Progenitor cell of endocrine pancreas (in vitro differentiated cells): Measurements from ENCODE around the gene ETNK1. TPM values are rescaled to one million over a fixed set of nuclear protein-coding genes. Genes with fewer than 3 reads are reported as not detected.
"Not testable (repeated sequence)": the region's sequence is repeated elsewhere in the genome, so short reads cannot be mapped to it uniquely, and the experiment has no call there.

Experiments
- DNase-seq: peaks from one replicate; pipeline ENCODE4 v3.0.0; 2021; ENCODE audit warnings: low spot score; ENCODE audit not compliant: unreplicated experiment
- H3K27ac Mint-ChIP-seq: 2 replicates; pipeline ENCODE4 v1.8.0; 2021; ENCODE audit warnings: mild to moderate bottlenecking, moderate library complexity, mixed read lengths
- H3K27me3 Mint-ChIP-seq: 2 replicates; pipeline ENCODE4 v1.8.0; 2021; ENCODE audit warnings: mixed read lengths
- H3K36me3 Mint-ChIP-seq: 2 replicates; pipeline ENCODE4 v1.8.0; 2022; ENCODE audit warnings: mixed read lengths; ENCODE audit not compliant: insufficient read depth
- H3K4me1 Mint-ChIP-seq: 2 replicates; pipeline ENCODE4 v1.8.0; 2021; ENCODE audit warnings: low read depth, mixed read lengths
- H3K4me3 Mint-ChIP-seq: 2 replicates; pipeline ENCODE4 v1.8.0; 2021; ENCODE audit warnings: low read depth, mild to moderate bottlenecking, moderate library complexity, mixed read lengths
- H3K9me3 Mint-ChIP-seq: 2 replicates; pipeline ENCODE4 v1.8.0; 2021; ENCODE audit warnings: low read depth, mixed read lengths
- CTCF ChIP-seq: fragments of 200-600 bp; sonication (generic); IDR thresholded peaks from one replicate; pipeline ENCODE4 v1.5.0; 2021; ENCODE audit warnings: antibody characterized with exemption, mild to moderate bottlenecking; ENCODE audit not compliant: unreplicated experiment
- total RNA-seq: library from RNA; stranded (reverse); gene quantifications from 2 replicates; pipeline ENCODE4 v1.2.1, GENCODE V29; 2021

ETNK1 gene
- total RNA-seq, 1 donor from 2014 or later: 285 TPM

- no peak for TF ChIP-seq CTCF
- Mint-ChIP-seq H3K27me3 (no peaks in the 10 kb centered on the region), H3K4me1 (peaks cover 12% of the 10 kb centered on the region), H3K4me3 (no peak overlapping the region), H3K9me3 (peaks cover 6% of the 10 kb centered on the region), H3K36me3 (no peaks in the 10 kb centered on the region), H3K27ac (peak overlapping the region; percentile 39)
- DNase-seq: no peak
Observed at GRCh38 chr12:22588817-22589216, 36.2 kb upstream of the ETNK1 start.

GRCh38 chr12:22593864-22594263, 31.1 kb upstream of the ETNK1 start:
- no peak for DNase-seq
- H3K36me3 Mint-ChIP-seq: no peaks in the 10 kb centered on the region
- H3K27me3 Mint-ChIP-seq: no peaks in the 10 kb centered on the region
- H3K4me1 Mint-ChIP-seq: peaks cover 20% of the 10 kb centered on the region
- no peak overlapping the region for H3K4me3 Mint-ChIP-seq
- H3K9me3 Mint-ChIP-seq: peaks cover 3% of the 10 kb centered on the region
- peak overlapping the region; percentile 22 for H3K27ac Mint-ChIP-seq
- TF ChIP-seq CTCF: no peak

- not testable (repeated sequence) for H3K27ac Mint-ChIP-seq, DNase-seq, H3K4me3 Mint-ChIP-seq, H3K27me3 Mint-ChIP-seq, H3K9me3 Mint-ChIP-seq, H3K36me3 Mint-ChIP-seq
- H3K4me1 Mint-ChIP-seq: peaks cover 14% of the 10 kb centered on the region
Observed at GRCh38 chr12:22597539-22597938, 27.4 kb upstream of the ETNK1 start.

- no peaks in the 10 kb centered on the region for H3K36me3 Mint-ChIP-seq
- no peaks in the 10 kb centered on the region for H3K27me3 Mint-ChIP-seq
- DNase-seq: no peak
- no peak overlapping the region for H3K4me3 Mint-ChIP-seq
- H3K27ac Mint-ChIP-seq: no peak overlapping the region
- peaks cover 15% of the 10 kb centered on the region for H3K9me3 Mint-ChIP-seq
- peaks cover 14% of the 10 kb centered on the region for H3K4me1 Mint-ChIP-seq
- no peak for TF ChIP-seq CTCF
Observed at GRCh38 chr12:22598141-22598762, 26.7 kb upstream of the ETNK1 start.

GRCh38 chr12:22598763-22599161, 26.2 kb upstream of the ETNK1 start:
- Mint-ChIP-seq H3K27me3 (no peaks in the 10 kb centered on the region), H3K4me1 (peaks cover 14% of the 10 kb centered on the region), H3K27ac (no peak overlapping the region), H3K9me3 (peaks cover 19% of the 10 kb centered on the region), H3K36me3 (no peaks in the 10 kb centered on the region), H3K4me3 (no peak overlapping the region)
- no peak for TF ChIP-seq CTCF
- DNase-seq: no peak

GRCh38 chr12:22600181-22600580, 24.8 kb upstream of the ETNK1 start:
- no peak for TF ChIP-seq CTCF
- H3K27me3 Mint-ChIP-seq: no peaks in the 10 kb centered on the region
- H3K36me3 Mint-ChIP-seq: no peaks in the 10 kb centered on the region
- DNase-seq: no peak
- peaks cover 22% of the 10 kb centered on the region for H3K9me3 Mint-ChIP-seq
- H3K4me1 Mint-ChIP-seq: peaks cover 14% of the 10 kb centered on the region
- no peak overlapping the region for H3K27ac Mint-ChIP-seq
- H3K4me3 Mint-ChIP-seq: no peak overlapping the region
